IPS-NIHi7 (cell line): ENCODE measurements around the gene PRSS21.

Source experiments
- DNase-seq: peaks from one replicate; pipeline ENCODE4 v3.0.0; 2012; ENCODE audit warnings: mixed read lengths; ENCODE audit errors: extremely low spot score

PRSS21 gene

GRCh38 chr16:2825906-2826305, 8.9 kb downstream of the PRSS21 start:
- DNase-seq: no peak

GRCh38 chr16:2826591-2827373, 9.7 kb downstream of the PRSS21 start:
- no peak for DNase-seq

GRCh38 chr16:2827374-2827791, 10.3 kb downstream of the PRSS21 start:
- DNase-seq: no peak

GRCh38 chr16:2827831-2828520, 10.9 kb downstream of the PRSS21 start:
- DNase-seq: peak; percentile 50

DNA sequence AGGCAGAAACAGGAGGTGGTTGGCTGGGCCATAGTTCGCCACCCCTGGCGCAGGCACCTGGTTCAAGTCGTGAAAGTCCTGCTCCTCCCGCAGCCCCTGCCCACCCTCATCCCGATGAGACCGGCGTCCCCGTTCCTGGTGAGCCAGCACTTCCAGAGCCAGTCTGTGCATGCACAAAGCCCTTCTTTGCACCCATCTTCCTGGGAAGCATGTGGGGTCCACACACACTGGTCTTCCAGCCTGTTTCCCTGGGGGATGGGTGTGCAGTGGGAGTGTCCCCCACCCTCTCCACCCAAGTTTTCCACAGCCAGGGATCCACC, 11.4 kb downstream of the PRSS21 start:
- DNase-seq: no peak

- DNase-seq: no peak
Measured at GRCh38 chr16:2828876-2829430, 11.9 kb downstream of the PRSS21 start.

GRCh38 chr16:2829501-2830354, 12.7 kb downstream of the PRSS21 start, which contains the start of gene ZG16B:
ZG16B (plus strand) TSS chr16:2830303; CDS start chr16:2830442, 139 bp downstream.
- DNase-seq: no peak

DNA sequence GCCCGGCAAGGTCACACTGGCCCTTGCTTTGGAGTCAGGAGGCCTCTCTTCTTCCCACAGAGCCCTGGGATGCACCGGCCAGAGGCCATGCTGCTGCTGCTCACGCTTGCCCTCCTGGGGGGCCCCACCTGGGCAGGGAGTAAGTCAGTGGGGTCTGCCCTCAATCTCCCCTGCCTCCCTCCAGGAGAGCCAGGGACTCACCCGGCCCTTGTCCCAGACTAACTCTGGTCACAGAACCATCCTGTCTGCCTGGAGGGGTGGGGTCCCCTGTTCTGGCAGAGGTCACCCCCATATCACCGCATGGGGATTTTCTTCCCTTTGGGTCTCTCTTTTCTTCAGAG, 13.3 kb downstream of the PRSS21 start:
- no peak for DNase-seq

DNA sequence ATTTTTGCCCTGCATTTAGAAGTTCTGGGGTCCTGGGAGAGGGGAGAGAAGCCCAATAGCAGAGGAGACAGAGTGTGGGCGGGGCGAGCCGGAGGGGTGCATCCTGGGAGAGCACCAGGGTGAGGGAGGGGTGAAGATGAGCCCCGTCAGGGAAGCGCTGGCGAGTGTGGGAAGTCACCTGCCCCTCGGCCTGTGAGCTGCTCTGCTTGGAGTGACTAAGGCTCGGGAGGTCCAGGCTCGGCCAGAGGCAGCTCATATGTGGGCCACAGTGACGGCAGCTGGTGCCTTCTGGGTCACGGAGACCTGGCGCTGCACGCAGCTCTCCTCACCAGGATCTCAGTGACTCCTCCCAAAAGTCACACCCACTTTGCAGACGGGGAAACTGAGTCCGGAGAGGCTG, 14.2 kb downstream of the PRSS21 start:
- no peak for DNase-seq

GRCh38 chr16:2833776-2834175, 16.7 kb downstream of the PRSS21 start:
- DNase-seq: no peak

GRCh38 chr16:2834968-2835367, 17.9 kb downstream of the PRSS21 start:
- DNase-seq: no peak

GRCh38 chr16:2835638-2836493, 18.8 kb downstream of the PRSS21 start:
- DNase-seq: peak; percentile 68

GRCh38 chr16:2836646-2837508, 19.8 kb downstream of the PRSS21 start:
- no peak for DNase-seq

GRCh38 chr16:2838928-2839327, 21.9 kb downstream of the PRSS21 start:
- DNase-seq: peak; percentile 91

DNA sequence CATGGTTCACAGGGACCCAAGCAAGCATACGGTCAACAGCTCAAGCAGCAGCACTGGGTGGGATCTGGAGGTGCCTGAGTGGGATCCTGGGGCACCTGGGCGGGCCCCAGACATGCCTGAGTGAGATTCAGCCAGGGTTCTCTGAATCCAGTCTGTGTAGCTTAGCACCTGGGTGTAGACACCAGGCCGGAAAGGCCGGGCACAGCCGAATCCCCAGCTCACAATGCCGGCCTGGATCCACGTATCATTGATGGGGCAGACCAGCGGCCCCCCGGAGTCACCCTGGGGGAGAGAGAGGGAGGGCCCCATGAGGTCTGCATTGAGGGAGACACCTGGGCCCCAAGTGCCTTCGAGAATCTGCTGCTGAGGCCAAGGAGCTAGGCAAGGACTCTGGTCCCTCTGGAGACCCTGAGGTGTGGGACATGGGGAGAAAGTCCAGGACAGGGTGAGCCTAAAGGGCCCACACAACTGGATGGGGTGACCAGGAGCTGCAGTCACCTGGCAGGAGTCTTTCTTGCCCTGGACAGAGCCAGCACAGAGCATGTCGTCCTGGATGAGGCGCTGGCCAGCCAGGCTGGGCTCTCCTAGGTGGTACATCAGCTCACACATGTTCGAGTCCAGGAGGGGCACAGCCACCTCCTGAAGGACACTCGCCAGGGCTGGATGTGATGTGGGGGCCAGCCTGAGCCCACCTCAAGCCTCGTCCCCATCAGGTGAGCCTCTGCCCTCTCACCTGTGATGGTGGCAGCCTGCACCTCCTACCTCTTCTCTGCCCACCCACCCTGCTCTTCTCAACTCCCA, 22.8 kb downstream of the PRSS21 start:
- DNase-seq: no peak

DNA sequence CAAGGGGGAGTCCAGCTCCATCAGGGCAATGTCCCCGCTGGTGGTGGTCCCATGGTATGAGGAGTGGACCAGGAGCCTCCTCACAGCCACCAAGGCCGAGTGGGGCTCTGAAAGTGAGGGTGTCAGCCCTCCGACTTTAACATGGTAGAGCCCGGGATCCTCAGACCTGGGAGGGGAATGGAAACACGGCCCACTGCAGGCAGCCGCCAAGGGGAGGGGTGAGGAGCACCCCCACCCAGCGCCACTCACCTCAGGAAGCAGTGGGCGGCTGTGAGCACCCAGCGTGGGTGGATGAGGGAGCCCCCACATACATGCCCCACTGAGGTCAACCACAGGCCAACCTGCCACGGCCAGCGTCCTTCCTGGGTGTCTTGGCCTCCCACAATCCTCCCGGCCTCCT, 23.9 kb downstream of the PRSS21 start:
- DNase-seq: no peak

GRCh38 chr16:2841606-2842339, 24.7 kb downstream of the PRSS21 start:
- no peak for DNase-seq

- peak; percentile 84 for DNase-seq
Measured at GRCh38 chr16:2842340-2843000, 25.4 kb downstream of the PRSS21 start.
